HG03095 (cell line): ENCODE data around the gene SLC29A3.

Experiments used
- ATAC-seq: cut with Tn5 transposase; IDR thresholded peaks from one replicate; pipeline ENCODE4 v1.9.1; 2021; ENCODE audit warnings: moderate library complexity; ENCODE audit not compliant: unreplicated experiment

The SLC29A3 gene

DNA sequence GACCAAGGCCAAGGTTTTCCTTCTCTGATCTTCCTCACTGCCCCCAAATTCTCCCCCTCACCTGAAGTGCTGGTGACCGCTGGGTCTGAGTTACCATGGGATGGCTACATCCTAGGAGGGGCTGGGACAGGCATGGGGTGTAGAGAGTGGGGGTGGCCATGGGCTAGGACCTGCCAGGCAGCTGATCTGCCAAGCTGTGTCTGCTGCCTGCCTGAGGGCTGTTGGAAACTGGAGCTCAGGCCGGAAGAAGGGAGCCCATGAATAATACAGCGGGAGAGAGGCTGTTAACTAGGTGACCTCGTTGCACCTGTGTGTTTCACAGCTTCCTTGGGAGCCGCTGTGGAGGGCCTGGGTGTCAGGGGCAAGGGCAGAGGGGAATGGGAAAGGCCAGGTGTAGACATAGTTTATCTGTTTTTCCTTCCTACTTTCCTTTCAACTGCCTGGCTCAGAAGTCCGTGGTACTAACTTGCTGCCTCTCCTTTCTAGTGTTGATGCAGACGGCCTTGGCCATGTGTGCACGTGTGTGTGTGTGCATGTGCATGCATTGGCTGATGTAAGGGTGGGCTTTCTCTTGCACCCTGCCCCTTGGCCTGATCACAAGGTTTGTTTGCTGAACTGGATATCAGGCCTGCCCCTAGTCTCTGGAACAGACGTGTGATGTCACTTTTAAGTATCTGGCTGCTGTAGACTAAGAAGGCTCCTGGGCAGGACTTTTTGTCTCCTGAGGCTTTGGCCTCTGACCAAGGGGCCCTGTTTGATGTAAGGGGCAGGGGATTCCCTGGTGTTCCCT is 89.6 kb downstream of the SLC29A3 start:
- no peak for ATAC-seq

DNA sequence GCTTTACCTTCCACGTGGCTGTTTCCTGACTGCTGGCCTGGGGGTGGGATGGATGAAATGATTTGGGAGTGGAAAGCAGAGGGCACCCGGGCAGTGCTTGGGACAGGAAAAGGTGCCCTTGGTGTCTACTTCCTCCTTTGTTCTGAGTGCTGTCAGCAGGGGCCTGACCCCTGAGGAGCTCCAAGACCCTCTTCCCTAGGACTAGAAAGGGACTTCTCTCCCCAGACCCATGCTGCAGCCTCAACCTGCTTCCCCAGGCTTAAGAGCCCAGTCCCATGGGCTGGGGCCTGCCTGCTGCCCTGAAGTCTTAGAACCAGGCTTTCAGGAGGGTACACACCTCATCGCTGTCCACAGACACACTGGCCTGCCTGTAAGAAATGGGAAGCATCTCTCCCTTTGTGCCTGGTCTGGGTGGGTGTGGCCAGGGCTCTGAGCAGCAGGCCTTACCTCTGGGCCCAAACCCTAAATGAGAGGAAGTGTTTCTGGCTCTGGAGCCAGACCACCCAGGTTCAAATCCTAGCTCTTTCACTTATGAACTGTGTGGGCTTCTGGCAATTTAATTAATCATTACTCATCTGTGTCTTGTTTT is 90.6 kb downstream of the SLC29A3 start:
- ATAC-seq, result no peak
